NCI-H1105 treated with DMSO at 0.1 percent for 48 hours (cell line): Measurements from ENCODE around the gene GNB5.
"Not testable (repeated sequence)": the region's sequence is repeated elsewhere in the genome, so short reads cannot be mapped to it uniquely, and the experiment has no call there.

ENCODE experiments used
- DNase-seq: peaks from one replicate; lab custom pipeline; 2025; lab: John Stamatoyannopoulos, UW

Gene GNB5

DNA sequence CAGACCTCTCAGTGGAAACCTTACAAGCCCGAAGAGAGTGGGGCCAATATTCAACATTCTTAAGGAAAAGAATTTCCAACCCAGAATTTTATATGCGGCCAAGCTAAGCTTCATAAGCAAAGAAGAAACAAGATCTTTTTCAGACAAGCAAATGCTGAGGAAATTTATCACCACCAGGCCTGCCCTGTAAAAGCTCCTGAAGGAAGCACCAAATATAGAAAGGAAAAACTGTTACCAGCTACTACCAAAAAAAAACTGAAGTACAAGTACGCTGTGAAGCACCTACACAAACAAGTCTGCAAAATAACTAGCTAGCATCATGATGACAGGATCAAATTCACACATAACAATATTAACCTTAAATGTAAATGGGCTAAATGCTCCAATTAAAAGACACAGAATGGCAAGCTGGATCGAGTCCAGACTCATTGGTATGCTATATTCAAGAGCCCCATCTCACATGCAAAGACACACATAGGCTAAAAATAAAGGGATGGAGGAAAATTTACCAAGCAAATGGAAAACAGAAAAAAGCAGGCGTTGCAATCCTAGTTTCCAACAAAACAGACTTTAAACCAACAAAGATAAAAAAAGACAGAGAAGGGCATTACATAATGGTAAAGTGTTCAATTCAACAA is 25.6 kb downstream of the GNB5 start:
- DNase-seq: not testable (repeated sequence)

DNA sequence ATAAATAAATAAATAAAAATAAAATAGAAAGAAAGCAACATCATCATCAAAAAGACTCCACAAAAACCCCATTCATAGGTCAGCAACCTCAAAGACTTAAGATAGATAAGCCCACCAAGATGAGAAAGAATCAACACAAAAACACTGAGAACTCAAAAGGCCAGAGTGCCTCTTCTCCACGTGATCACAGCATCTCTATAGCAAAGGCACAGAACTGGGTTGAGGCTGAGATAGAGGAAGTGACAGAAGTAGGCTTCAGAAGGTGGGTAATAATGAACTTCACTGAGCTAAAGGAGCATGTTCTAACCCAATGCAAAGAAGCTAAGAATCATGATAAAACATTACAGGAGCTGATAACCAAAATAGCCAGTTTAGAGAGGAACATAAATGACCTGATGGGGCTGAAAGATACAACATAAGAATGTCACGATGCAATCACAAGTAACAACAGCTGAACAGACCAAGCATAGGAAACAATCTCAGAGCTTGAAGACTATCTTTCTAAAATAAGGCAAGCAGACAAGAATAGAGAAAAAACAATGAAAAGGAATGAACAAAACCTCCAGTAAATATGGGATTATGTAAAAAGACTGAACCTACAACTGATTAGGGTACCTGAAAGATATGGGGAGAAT is 26.4 kb downstream of the GNB5 start:
- DNase-seq: no peak

DNA sequence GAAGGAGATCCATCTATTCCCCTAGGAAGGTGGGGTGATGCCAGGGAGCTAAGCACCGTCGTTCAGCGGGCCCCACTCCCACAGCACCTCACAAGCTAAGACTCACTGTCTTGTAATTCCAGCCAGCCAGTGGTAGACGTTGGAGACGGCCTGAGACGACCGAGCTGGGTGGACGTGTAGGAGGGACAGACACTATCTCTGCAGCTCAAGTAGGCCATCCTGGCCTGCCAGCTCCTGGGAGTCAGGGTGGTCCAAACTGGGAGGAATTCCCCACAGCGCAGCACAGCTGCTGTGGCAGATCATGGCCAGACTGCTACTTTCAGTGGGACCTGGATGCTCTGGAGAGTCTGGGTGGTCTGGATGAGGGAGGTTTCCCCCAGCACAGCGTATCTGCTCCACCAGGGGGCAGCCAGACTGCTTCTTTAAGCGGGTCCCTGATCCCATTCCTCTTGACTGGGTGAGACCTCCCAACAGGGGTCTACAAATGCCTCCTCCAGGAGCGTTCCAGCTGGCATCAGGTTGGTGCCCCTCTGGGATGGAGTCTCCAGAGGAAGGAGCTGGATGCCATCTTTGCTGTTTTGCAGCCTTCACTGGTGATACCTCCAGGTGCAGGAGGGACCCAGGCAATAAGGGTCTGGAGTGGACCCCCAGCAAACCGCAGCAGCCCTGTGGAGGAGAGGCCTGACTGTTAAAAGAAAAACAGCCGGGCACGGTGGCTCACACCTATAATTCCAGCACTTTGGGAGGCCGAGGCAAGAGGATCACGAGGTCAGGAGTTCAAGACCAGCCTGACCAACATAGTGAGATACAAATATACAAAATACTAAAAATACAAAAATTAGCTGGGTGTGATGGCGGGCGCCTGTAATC is 27.6 kb downstream of the GNB5 start:
- no peak for DNase-seq

DNA sequence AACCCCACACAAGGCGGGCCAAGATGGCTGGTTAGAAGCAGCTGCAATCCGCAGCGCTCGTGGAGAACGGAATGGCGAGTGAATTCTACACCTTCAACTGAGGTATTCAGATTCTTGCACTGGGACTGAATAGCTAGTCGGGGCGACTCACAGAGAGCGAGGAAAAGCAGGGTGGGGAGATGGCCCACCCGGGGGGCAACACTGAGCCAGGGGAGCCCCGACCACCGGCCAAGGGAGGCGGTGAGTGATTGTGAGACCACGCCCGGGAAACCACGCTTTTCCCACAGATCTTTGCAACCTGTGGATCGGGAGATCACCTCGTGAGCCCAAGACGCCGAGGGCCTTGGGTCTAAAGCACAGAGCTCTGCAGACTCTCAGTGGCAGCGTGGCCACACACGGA is 28.3 kb downstream of the GNB5 start:
- DNase-seq: no peak

DNA sequence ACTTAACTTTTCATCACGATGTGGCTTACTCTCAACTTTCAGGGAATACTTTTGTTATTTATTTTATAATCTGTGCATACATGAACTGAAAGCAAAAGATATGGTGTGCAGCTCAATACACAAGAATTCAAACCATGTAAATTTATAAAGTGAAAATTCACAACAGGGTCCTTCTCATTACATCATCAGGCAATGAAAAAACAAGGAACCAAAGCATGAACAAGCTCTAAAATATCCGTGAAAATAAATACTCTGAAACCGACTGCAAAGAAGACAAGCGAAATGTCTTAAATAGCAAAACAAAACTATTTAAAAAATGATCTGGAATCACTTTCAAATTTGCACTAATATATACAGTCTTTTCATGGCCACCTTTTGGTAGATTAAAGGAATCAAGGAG is 28.9 kb downstream of the GNB5 start:
- no peak for DNase-seq

DNA sequence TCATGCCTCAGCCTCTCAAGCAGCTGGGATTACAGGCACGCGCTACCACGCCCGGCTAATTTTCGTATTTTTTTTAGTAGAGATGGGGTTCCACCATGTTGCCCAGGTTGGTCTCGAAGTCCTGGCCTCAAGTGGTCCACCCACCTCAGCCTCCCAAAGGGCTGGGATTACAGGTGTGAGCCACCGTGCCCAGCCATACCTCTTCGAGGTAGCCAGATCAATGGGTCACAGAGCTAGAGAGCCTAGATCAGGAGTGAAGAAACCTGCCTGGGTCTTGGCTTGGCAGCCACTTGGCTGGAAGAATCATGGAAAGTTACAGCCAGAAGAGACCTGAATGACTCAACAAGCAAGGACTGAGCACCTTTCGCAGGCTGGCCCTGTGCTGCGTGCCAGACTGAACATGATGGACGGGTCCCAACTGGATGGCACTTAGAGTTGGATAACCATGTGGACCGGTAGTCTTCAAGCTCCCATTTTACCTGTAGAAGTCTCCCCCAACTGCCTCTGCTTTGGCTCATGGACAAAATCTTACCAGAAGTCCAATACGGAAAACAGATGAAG is 29.7 kb downstream of the GNB5 start:
- DNase-seq: no peak

DNA sequence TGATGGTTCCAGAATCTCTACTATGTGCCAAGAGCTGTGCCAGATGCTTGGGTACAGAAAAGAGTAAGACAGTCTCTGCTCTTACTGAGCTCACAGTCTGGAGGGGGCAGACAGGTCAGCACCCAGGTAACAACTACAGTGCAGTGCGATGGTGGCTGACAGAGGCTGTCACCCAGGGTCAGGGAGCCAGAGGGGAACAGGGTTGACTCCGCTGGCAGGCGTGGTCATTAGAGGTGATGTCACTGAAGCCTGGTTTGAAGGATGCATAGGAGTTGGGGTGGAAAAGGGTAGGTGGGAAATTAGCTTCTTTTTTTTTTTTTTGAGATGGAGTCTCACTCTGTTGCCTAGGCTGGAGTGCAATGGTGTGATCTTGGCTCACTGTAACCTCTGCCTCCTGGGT is 31.5 kb downstream of the GNB5 start:
- no peak for DNase-seq

DNA sequence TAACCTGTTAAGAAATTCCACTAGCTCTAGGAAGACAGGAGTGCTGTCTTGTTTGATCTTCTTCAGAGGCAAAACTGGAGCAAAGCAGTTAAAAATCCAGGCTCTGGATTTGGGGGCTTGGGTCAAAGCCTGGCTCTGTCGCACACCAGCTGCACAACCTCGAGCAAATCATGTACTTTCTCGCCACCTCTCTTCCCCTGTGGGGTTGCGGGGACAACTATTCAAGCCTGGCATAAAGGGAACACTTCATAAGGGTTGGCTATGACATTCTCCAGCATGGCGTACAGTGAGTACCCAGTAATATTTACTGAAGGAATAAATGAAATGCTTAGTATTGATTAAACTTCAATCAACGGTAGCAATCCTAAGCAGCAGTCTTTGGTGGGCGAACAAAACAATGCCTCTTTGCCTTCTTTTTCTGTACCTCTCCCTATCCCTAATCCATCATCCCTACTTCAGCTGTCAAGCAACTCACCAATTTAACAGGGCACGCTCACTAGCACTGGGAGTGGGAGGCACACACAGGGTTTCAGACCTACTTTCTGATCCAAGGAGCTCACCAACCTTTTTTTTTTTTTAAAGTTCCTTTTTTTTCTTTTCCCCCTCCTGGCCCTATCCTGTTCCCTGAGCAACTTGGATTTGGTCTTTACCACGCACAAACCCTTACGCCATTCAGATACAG is 33.0 kb downstream of the GNB5 start:
- DNase-seq: no peak

DNA sequence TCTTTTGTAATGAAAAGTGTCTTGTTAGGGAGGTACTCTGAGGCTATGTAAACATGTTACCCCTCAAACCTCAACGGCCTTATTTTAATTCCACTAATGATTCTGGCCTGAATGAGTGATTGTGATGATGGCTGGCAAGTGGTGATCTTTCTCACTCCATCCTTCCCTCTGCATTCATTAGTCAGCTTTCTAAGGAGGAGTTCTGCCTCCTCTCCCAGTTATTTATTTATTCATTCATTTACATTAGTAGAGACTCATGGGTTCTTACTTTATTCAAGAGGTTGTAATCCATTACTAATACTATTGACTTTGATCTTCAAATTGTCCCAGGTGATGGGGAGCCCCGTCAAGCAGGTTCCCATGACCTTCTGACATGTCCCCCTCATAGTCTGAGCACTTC is 35.3 kb downstream of the GNB5 start:
- no peak for DNase-seq

DNA sequence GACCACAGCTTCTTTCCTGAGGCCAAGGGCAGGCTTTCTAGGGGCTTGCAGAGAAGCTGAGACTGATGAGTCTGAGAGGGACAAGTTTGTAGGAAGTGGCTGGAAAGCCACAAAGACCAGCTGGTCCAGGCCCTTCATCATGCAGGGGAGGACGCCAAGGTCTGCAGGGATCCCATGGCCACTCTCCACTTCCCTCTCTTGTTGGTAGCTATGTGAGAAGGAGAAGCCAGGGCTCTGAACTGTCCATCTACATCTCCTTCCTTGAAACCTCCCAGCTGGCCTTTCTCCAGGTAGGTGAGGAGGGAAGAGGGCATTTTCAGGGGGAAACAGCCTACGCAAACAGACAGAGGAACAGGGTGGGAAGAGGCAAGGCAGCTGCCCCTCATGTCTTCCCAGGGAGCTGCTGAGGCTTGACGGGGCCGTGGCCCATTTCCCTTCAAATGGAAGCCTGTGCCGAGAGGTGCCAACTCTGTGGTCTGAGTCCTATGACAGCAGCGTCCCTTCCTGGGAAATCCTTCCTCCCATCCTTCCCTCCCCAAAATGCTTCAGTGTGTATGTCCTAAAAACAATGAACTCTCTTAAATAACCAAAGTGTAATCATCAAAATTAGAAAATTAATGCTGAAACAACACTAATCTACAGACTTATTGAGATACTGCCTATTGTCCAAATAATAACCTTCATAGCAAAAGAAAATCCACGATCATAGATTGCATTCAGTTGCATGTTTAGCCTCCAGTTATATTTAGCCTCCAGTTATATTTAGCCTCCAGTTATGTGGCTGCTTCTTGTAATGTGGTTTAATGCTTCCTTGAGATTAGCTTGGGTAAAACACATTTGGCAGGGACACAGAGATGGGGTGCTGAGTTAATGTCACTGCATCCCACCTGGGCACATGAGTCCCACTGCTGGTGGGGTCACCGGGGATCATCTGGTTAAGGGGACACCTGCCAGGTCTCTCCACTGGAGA is 36.0 kb downstream of the GNB5 start:
- DNase-seq: no peak

DNA sequence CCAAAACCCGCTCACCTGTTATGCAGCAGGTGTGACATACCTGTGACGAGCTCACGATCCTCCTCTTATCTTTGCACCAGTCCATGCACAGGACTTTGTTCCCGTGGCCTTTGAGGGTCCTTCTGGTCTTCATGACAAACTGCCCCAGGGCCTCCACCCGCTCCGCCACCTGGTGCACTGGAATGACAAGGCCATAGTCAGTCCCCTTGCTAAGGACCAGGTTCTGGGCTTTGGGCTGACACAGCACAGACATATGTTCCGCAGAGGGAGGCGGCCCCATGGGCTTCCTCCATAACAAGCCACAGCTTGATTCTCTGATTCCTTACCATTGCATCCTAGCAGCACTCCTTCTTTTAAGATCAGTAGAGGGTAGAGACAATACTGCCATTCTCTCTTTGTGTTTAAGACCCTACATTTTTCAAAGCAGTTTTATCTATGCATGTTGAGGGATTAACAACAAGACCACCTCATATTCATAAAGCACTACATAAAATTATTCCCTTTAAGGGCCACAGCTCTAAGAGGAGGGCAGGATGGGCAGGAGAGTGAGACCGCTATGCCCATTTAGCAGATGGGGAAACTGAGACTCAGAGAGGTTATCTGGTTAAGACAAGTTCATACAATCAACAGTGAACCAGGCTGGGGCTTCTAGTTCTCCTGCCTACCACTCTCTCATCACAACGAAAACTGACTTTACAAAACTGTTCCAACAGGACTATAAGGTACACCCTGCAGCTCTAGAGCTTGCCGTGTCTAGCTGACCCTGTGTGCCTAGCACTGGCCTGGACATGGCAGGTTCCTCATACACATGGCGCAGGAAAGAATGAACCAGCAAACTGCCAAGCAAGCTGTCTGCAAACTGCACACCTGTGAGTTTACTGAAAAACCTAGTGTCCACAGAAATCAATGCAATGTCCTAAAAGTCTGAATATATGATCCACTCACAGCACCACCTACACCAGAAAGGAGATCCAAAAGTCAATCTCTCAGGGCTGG is 37.0 kb downstream of the GNB5 start:
- no peak for DNase-seq

DNA sequence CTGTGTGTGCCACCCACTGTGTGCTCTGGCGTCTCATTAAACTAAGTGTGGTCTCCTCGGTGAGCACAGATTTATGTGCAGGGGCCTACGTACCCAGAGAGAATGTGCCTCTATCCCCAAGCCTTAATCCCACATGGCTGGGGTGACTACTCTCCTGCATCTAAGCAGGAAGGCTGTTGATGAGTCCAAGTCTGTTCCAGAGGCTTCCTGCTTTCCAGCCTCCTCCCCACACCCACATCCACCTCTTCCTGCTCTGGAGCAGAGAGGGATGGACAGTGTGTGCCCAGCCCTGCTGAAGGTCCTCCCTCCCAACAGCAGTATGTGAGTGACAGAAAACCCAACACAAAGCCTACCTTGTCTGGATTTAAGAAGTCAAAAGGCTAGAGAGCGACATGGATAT is 39.8 kb downstream of the GNB5 start:
- no peak for DNase-seq

DNA sequence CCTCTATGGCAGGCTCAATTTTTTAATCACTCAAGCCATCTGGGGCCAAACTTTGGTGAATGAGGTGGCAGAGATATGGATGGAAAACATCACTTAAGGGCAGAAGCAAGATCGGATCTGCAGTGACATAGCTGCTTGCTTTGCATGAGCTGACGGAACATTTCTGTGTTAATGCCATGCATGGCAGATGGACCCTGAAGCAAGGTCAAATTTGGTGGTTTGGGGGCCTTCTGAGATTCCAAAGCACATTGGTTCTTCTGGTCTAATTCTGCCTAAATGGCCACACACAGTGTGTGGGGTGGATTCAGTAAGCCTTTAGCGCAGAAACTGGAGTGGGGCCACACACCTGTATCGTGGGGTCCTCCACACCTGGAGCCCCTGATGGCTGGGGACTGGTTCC is 40.3 kb downstream of the GNB5 start:
- DNase-seq: no peak

DNA sequence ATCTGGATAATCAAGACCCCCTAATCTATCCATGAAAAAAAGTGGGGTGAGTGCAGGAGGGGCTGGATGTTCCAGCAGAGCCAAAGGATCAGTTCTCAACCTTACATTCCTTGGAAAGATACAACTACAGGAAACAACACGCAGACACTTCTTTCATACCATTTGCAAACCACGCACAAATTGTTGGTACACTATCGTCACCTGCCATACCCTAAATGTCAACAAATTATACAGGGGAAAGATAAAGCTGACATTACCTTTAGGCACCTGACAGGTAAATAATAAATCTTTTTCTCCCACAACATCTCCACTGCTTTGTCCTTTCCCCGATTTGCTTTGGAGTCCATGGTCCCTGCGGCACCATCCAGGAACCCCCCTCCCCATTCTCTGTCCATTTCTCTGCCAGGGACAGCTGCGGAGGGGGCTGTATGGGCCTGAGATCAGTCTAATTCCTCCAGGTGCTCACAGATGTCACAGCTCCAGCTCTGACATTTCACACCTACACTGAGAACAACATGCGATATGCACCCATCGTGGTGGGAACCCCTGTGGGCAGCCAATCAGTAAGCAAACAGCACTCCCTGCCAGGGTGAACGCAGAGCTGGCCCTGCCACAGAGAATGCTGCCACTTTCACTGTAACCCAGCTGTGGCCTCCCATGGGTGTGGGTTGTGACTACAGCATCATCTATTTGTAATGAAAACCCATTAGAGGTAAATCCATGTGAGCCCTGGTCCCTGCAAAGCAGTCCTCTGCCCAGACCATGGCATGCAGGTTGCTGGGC is 41.0 kb downstream of the GNB5 start:
- no peak for DNase-seq

DNA sequence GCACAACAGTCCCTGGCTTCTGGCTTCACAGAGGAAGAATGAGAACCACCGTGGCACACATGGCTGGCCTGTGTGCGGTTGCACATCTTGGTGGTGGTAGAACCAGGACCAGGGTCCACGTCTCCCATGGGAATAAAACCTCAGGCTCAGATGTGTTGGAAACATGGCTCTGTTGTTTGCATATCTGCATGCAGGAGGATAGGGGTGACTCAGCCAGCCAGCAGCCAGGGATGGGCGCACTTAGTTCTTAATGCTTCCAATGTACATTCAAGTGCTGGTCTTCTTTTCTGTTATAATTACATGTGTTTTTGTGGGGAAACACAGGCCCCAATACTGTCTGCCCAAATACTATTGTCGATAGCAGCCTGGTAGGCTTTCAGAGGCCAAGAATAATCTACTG is 42.8 kb downstream of the GNB5 start:
- DNase-seq: no peak

DNA sequence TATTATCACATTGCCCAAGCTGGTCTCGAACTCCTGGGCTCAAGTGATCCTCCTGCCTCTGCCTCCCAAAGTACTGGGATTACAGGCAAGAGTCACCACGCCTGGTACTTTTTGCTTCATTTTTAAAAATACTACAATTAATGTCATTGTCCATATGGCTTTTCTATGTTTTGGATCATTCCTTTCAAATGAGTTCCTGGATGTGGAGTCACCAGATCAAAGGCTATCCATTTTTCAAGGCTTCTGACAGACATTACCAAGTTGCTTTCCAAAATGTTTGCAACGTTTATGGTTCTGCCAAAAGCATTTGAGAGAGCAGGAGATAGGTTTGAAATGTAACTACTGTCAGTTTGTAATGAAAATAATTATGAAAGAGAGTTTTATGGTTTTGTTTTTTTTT is 44.4 kb downstream of the GNB5 start:
- DNase-seq: no peak

DNA sequence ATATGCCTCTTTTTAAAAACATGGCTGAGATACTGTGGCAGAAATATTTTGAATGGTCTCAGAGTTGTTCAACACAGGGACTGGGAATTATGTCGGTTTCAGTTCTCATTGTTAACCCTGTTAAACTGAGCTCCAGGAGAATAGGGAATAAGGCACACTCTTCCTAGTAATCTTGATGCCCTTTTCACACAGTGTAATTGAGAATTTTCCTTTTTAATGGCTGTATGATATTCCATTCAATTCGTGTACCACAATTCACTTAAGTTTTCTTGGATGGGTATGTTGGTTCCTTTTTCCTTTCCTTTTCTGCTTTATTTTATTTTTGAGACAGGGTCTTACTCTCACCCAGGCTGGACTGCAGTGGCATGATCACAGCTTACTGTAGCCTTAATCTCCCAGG is 44.9 kb downstream of the GNB5 start:
- DNase-seq: no peak

DNA sequence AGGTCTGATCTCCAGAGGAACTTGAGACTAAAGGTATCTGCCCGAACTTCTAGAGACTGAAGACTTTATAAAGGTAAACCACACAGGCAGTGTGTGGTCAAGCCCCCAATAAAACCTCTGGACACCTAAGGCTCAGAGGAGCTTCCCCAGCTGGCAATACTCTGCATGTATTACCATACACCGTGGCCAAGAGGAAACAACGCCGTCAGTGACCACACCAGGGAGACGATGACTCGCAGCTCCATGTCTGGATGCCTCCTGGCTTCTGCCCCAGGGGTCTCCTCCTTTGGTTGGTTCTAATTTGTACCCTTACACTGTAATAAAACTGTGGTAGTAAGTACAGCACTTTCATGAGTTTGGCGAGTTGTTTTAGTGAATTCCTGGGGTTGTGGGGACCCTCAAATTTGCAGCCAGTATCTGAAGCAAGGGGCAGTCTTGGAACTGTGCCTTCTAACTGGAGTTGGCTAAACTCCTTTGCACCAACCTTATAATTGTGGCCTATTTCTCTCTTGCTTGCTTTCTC is 46.5 kb downstream of the GNB5 start:
- DNase-seq: no peak

DNA sequence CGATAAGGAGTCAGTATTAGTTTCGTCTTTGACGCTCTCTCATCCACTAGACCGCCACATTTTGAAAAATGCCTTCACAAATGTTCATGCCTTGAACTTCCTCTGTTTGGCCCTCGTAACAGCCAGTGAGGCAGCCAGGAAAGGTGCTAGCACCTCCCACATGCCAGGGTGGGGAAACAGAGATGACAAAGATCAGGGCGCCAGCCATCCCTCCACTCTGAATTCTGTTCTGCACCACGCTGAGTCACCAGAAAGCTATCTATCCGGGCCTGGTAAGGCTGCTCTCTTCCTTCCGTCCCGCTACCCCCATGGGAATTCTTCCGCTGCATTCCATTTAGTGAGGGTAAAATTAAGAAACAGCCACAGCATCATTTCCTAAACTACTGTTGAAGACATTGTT is 47.3 kb downstream of the GNB5 start:
- no peak for DNase-seq
